Right lobe of liver (tissue), 4 donors: ENCODE results near the gene RBM26.

ENCODE experiments used
- POLR2A ChIP-seq: fragments of 450-650 bp; IDR thresholded peaks from one replicate; pipeline ENCODE4 v1.6.1; 2017; ENCODE audit warnings: antibody characterized with exemption, mild to moderate bottlenecking
- TF ChIP-seq, protein P1 (sequence below), 4 donors: fragments of 200-600 bp in 3 of 4; fragments of 450-650 bp in 1 of 4; IDR thresholded peaks; one replicate each; pipeline versions ENCODE4 v1.5.1 to v1.8.0; 2016 to 2022; ENCODE audit warnings: antibody characterized with exemption in 4 of 4, mild to moderate bottlenecking in 2 of 4
- donor health status: DM: no; HTN: no; CAD: no.
- donor health status: DM: no; HTN: no; CAD: no.
- donor health status: DM: no; HTN: yes; CAD: no.

DNA sequence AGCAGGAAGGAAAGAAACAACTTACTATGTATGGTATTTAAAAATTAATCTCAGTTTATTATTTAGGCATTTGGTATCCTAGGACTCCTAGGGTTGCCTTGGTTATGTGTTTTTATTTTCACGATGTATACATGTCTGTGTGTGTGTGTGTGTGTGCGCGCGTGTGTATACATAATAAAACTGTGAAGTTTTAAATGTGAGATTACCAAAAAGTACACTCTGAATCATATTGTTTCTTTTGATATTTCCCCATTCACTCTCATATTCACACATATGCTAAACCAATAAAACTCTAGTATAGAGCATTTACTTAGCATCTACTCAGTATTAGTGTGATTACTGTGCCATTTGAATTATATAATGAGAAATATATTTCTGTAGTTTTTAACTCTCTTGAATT is 44.1 kb upstream of the RBM26 start:
- TF ChIP-seq, protein P1, sequence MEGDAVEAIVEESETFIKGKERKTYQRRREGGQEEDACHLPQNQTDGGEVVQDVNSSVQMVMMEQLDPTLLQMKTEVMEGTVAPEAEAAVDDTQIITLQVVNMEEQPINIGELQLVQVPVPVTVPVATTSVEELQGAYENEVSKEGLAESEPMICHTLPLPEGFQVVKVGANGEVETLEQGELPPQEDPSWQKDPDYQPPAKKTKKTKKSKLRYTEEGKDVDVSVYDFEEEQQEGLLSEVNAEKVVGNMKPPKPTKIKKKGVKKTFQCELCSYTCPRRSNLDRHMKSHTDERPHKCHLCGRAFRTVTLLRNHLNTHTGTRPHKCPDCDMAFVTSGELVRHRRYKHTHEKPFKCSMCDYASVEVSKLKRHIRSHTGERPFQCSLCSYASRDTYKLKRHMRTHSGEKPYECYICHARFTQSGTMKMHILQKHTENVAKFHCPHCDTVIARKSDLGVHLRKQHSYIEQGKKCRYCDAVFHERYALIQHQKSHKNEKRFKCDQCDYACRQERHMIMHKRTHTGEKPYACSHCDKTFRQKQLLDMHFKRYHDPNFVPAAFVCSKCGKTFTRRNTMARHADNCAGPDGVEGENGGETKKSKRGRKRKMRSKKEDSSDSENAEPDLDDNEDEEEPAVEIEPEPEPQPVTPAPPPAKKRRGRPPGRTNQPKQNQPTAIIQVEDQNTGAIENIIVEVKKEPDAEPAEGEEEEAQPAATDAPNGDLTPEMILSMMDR (IDR thresholded peaks at IDR 0.05) = no peak
- TF ChIP-seq POLR2A = no peak
